Left colon (tissue), 2 donors: ENCODE measurements around the gene MPZL2. TPM values are rescaled to one million over a fixed set of nuclear protein-coding genes. Genes with fewer than 3 reads are reported as not detected.

Experiments
- ATAC-seq: fragments of 200-7000 bp; cut with Tn5 transposase; one replicate; pipeline ENCODE4 v1.9.1; 2020; ENCODE audit warnings: mild to moderate bottlenecking, moderate library complexity
- DNase-seq, 2 donors: peaks; one replicate each; pipeline ENCODE4 v3.0.0-alpha.2; 2020
- intact Hi-C, 2 donors: fragments of 100-400 bp; cut with DNase I in 1 of 2; cut with micrococcal nuclease in 1 of 2; formaldehyde crosslinking; loops; one replicate each; pipeline versions ENCODE4 v1.11.2 to v1.14.0; 2022; cut with DNase I, micrococcal nuclease
- total RNA-seq, 2 donors: library from RNA; stranded (reverse); fragmentation: NEBNext Ultra II Directional; extraction: Animal tissue kit (Norgen Biotek cat#: 25700); gene quantifications; one replicate each; pipeline ENCODE4 v1.2.1, GENCODE V29; 2021
- donor health status: DM: no; HTN: no; CAD: no.
- donor health status: DM: yes; HTN: yes; CAD: no.

Gene MPZL2
- total RNA-seq, 2 donors from 2014 or later: 62.1 to 84.7 TPM

GRCh38 chr11:118251858-118252652 is 12.0 kb downstream of the MPZL2 start, which contains the start of gene MPZL3:
Gene MPZL3 (minus strand): TSS chr11:118252365. CDS start chr11:118252294, 71 bp downstream.
- ATAC-seq (peak; percentile 97), DNase-seq (peak; percentile 93 to 96)
- intact Hi-C loops: no loop called here

- DNase-seq (no peak), ATAC-seq (peak; percentile 18)
- intact Hi-C loops: no loop called here
Measured at GRCh38 chr11:118247041-118247440, 17.1 kb downstream of the MPZL2 start.

- ATAC-seq (no peak), DNase-seq (no peak)
- intact Hi-C loops: no loop called here
Measured at GRCh38 chr11:118245936-118246562, 18.0 kb downstream of the MPZL2 start.

GRCh38 chr11:118243993-118244762 is 19.9 kb downstream of the MPZL2 start:
- DNase-seq (no peak), ATAC-seq (no peak)
- intact Hi-C loops: no loop called here

- intact Hi-C loops: no loop called here
- no peak for DNase-seq
- ATAC-seq: no peak
Measured at GRCh38 chr11:118243161-118243560, 20.9 kb downstream of the MPZL2 start.

GRCh38 chr11:118241764-118242098 is 22.4 kb downstream of the MPZL2 start:
- no peak for ATAC-seq
- intact Hi-C loops: no loop called here
- no peak for DNase-seq

- ATAC-seq (peak; percentile 86), DNase-seq (peak; percentile 32 to 43)
- intact Hi-C loops: no loop called here
Measured at GRCh38 chr11:118240999-118241763, 22.9 kb downstream of the MPZL2 start.

GRCh38 chr11:118239509-118240205 is 24.4 kb downstream of the MPZL2 start:
- peak; percentile 68 for ATAC-seq
- DNase-seq: no peak
- intact Hi-C loops: loop anchor here in 1 of 2 donors (2.0 kb wide), 1 partner anchor 25 kb away; no protein-coding TSS in a partner anchor

- ATAC-seq (no peak), DNase-seq (no peak)
- intact Hi-C loops: loop anchor here in 1 of 2 donors (2.0 kb wide), 1 partner anchor 24 kb away; no protein-coding TSS in a partner anchor
Measured at GRCh38 chr11:118238929-118239328, 25.2 kb downstream of the MPZL2 start.

- DNase-seq (no peak), ATAC-seq (no peak)
- intact Hi-C loops: loop anchor here in 1 of 2 donors (2.0 kb wide), 1 partner anchor 24 kb away; no protein-coding TSS in a partner anchor
Measured at GRCh38 chr11:118238421-118238820, 25.7 kb downstream of the MPZL2 start.

- no peak for DNase-seq
- ATAC-seq: no peak
- intact Hi-C loops: no loop called here
Measured at GRCh38 chr11:118236170-118236569, 27.9 kb downstream of the MPZL2 start.

GRCh38 chr11:118234833-118235232 is 29.3 kb downstream of the MPZL2 start:
- intact Hi-C loops: no loop called here
- no peak for DNase-seq

GRCh38 chr11:118233850-118234249 is 30.2 kb downstream of the MPZL2 start:
- ATAC-seq (no peak), DNase-seq (no peak)
- intact Hi-C loops: no loop called here

More at GRCh38 chr11:118234833-118235232, 29.3 kb downstream of the MPZL2 start:
- ATAC-seq: no peak

- ATAC-seq (peak; percentile 23), DNase-seq (no peak)
- intact Hi-C loops: no loop called here
Measured at GRCh38 chr11:118233377-118233776, 30.7 kb downstream of the MPZL2 start.

- ATAC-seq (no peak), DNase-seq (no peak)
- intact Hi-C loops: no loop called here
Measured at GRCh38 chr11:118232659-118233058, 31.4 kb downstream of the MPZL2 start.

GRCh38 chr11:118231461-118231860 is 32.6 kb downstream of the MPZL2 start:
- no peak for ATAC-seq
- intact Hi-C loops: no loop called here
- DNase-seq: no peak

- intact Hi-C loops: no loop called here
- DNase-seq (no peak), ATAC-seq (no peak)
Measured at GRCh38 chr11:118230088-118230487, 34.0 kb downstream of the MPZL2 start.

- no peak for ATAC-seq
Measured at GRCh38 chr11:118229274-118229847, 34.7 kb downstream of the MPZL2 start.

More at GRCh38 chr11:118229274-118229847, 34.7 kb downstream of the MPZL2 start:
- DNase-seq: no peak
- intact Hi-C loops: no loop called here
